Spinal cord (tissue), 10 donors: ENCODE measurements around the gene TRIOBP. TPM values are rescaled to one million over a fixed set of nuclear protein-coding genes. Genes with fewer than 3 reads are reported as not detected.
"Not testable (repeated sequence)": the region's sequence is repeated elsewhere in the genome, so short reads cannot be mapped to it uniquely, and the experiment has no call there.

Experiments
- DNase-seq, 6 donors: peaks; one replicate each; pipeline versions ENCODE4 v3.0.0 to v3.0.0-alpha.2; 2013 to 2015; ENCODE audit warnings: low spot score in 6 of 6, low read depth in 4 of 6
- H3K27ac ChIP-seq: one replicate; pipeline ENCODE4 v1.5.1; 2013; ENCODE audit warnings: low read depth, low read length, control low read depth
- H3K27me3 ChIP-seq: one replicate; pipeline ENCODE4 v1.6.1; 2013; ENCODE audit warnings: low read length; ENCODE audit not compliant: control insufficient read depth, insufficient read depth
- H3K36me3 ChIP-seq: one replicate; pipeline ENCODE4 v1.6.1; 2013; ENCODE audit warnings: low read length; ENCODE audit not compliant: control insufficient read depth, insufficient read depth
- H3K4me1 ChIP-seq: one replicate; pipeline ENCODE4 v1.6.1; 2013; ENCODE audit warnings: low read length; ENCODE audit not compliant: control insufficient read depth, insufficient read depth
- H3K4me3 ChIP-seq: one replicate; pipeline ENCODE4 v1.5.1; 2013; ENCODE audit warnings: low read depth, low read length, control low read depth
- H3K9me3 ChIP-seq: one replicate; pipeline ENCODE4 v1.6.1; 2013; ENCODE audit warnings: low read length; ENCODE audit not compliant: control insufficient read depth, insufficient read depth
- WGBS: methylation state at CpG from one replicate; pipeline ENCODE4 v1.1.5; 2013; ENCODE audit warnings: missing lambda C conversion rate; ENCODE audit not compliant: insufficient coverage; 5-methylcytosine and 5-hydroxymethylcytosine counted together
- polyA plus RNA-seq, 2 donors: library from polyadenylated mRNA; unstranded; fragments of 120-200 nt; gene quantifications; one replicate each; pipeline ENCODE4 v1.2.1, GENCODE V29; 2013; ENCODE audit not compliant: insufficient read length in 2 of 2
- total RNA-seq, 2 donors: library from RNA; depleted of rRNA in 1 of 2; stranded (reverse); fragments of 120-200 nt in 1 of 2; fragments of >200 nt in 1 of 2; gene quantifications; one replicate each; pipeline versions ENCODE4 v1.2.3 to v1.2.4, GENCODE V29; 2013 to 2014
- donor health status: healthy.

Gene TRIOBP
- total and polyA plus RNA-seq, 4 donors = 32.3 to 72.9 (median 55.8) TPM

DNA sequence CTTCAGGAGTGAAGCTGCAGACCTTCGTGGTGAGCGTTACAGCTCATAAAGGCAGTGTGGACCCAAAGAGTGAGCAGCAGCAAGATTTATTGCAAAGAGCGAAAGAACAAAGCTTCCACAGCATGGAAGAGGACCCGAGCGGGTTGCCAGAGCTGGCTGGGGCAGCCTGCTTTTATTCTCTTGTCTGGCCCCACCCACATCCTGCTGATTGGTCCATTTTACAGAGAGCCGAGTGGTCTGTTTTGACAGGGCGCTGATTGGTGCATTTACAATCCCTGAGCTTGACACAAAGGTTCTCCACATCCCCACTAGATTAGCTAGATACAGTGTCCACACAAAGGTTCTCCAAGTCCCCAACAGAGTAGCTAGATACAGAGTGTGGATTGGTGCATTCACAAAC lies 20.4 kb downstream of the TRIOBP start:
- not testable (repeated sequence) for H3K4me3 ChIP-seq, H3K27ac ChIP-seq, H3K4me1 ChIP-seq, DNase-seq, H3K27me3 ChIP-seq, H3K9me3 ChIP-seq
- peaks cover 52% of the 10 kb centered on the region for H3K36me3 ChIP-seq
- 18% methylated on average over 4 of the region's 7 CpGs for WGBS

DNA sequence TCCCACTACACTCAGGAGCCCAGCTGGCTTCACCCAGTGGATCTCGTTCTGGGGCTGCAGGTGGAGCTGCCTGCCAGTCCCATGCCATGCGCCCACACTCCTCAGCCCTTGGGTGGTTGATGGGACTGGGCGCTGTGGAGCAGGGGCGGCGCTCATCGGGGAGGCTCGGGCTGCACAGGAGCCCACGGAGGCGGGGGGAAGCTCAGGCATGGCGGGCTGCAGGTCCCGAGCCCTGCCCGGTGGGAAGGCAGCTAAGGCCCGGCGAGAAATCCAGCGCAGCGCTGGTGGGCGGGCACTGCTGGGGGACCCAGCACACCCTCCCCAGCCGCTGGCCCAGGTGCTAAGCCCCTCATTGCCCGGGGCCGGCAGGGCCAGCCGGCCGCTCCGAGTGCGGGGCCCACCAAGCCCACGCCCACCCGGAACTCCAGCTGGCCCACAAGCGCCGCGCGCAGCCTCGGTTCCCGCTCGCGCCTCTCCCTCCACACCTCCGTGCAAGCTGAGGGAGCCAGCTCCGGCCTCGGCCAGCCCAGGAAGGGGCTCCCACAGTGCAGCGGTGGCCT lies 21.0 kb downstream of the TRIOBP start:
- H3K9me3 ChIP-seq, H3K27me3 ChIP-seq, H3K4me1 ChIP-seq, H3K4me3 ChIP-seq, H3K27ac ChIP-seq, DNase-seq: not testable (repeated sequence)
- H3K36me3 ChIP-seq = peaks cover 52% of the 10 kb centered on the region
- 93% methylated on average over 38 of the region's 38 CpGs for WGBS

DNA sequence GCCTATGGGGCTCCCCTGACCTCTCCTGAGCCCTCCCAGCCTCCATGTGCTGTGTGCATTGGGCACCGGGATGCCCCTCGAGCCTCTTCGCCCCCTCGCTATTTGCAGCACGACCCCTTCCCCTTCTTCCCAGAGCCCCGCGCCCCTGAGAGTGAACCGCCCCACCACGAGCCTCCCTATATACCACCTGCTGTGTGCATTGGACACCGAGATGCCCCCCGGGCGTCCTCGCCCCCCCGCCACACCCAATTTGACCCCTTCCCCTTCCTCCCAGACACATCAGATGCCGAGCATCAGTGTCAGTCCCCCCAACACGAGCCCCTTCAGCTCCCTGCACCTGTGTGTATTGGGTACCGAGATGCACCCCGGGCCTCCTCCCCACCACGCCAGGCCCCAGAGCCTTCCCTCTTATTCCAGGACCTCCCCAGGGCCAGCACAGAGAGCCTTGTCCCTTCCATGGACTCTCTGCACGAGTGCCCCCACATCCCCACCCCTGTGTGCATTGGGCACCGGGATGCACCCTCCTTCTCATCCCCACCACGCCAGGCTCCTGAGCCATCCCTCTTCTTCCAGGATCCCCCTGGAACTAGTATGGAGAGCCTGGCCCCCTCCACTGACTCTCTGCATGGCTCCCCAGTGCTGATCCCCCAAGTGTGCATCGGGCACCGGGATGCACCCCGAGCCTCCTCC lies 28.8 kb downstream of the TRIOBP start:
- no peaks in the 10 kb centered on the region for H3K4me1 ChIP-seq
- peaks cover 45% of the 10 kb centered on the region for H3K36me3 ChIP-seq
- H3K4me3 ChIP-seq = no peak overlapping the region
- no peaks in the 10 kb centered on the region for H3K9me3 ChIP-seq
- no peak for DNase-seq
- 90% methylated on average over 19 of the region's 25 CpGs for WGBS
- H3K27me3 ChIP-seq = no peaks in the 10 kb centered on the region
- no peak overlapping the region for H3K27ac ChIP-seq

DNA sequence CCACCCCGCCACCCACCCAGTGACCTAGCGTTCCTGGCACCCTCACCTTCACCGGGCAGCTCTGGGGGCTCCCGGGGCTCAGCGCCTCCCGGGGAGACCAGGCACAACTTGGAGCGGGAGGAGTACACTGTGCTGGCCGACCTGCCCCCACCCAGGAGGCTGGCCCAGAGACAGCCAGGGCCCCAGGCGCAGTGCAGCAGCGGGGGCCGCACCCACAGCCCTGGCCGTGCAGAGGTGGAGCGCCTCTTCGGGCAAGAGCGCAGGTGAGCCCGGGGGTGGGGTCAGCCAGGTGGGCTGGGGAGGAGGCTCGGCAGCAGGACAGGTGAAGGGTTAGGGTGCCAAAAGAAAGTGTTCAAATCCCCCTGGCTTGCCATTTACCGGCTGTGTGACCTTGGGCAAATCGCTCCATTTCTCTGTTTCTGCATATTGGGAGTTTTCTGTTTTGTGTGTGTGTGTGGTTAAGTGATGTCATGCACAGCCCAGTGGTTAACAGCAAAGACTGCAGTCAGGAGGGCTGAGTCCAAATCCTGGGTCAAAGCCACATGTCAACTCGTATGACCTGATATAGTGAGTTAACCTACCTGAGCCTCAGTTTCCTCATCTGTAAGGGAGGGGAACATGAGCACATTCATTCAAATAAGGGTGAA lies 29.5 kb downstream of the TRIOBP start:
- WGBS = 90% methylated on average over 20 of the region's 20 CpGs
- H3K4me1 ChIP-seq = no peaks in the 10 kb centered on the region
- H3K9me3 ChIP-seq = no peaks in the 10 kb centered on the region
- no peak for DNase-seq
- no peak overlapping the region for H3K4me3 ChIP-seq
- H3K27me3 ChIP-seq = no peaks in the 10 kb centered on the region
- H3K27ac ChIP-seq = no peak overlapping the region
- peaks cover 41% of the 10 kb centered on the region for H3K36me3 ChIP-seq

DNA sequence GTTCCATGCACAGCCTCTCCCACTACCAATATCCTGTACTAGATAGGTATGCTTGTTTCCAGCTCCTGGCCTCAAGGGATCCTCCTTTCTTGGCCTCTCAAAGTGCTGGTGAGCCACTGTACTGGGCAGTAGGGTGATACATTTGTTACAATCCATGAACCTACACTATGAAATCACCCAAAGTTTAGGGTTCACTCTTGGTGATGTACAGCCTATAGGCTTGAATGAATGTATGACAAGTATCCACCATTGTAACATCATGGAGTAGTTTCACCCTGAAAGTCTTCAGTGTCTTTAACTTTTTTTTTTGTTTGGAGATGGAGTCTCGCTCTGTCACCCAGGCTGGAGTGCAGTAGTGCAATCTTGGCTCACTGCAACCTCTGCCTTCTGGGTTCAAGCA lies 31.8 kb downstream of the TRIOBP start:
- Histone ChIP-seq H3K27me3 (no peaks in the 10 kb centered on the region), H3K4me1 (no peaks in the 10 kb centered on the region), H3K27ac (no peak overlapping the region), H3K36me3 (peaks cover 40% of the 10 kb centered on the region), H3K4me3 (no peak overlapping the region), H3K9me3 (no peaks in the 10 kb centered on the region)
- no peak for DNase-seq
- 100% methylated on average over 1 of the region's 1 CpG for WGBS

DNA sequence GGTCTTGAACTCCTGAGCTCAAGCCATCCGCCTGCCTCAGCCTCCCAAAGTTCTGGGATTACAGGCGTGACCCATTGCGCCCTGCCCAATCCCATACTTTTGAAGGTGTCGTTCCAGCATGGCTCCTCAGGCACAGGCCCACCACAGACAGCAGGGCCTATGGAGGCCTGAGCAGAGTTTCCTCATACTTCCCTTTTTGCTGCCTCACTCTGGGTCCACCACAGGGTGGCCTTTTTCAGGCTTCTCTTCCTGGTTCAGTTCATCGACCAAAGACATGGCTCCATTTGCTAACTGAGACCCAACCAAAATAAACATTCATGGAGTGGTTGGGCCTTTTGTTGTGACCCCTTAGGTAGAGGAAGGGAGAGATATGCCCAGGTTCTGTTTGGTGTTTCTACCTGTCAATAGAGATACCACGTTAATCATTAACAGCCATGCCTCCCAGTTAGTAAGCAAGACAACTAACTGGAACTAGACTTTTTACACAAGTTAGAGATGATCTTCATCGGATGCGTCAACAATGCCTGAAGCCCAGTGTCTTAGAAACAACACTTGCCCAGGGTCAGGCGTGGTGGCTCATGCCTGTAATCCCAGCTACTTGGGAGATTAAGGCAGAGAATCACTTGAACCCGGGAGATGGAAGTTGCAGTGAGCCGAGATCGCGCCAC lies 35.1 kb downstream of the TRIOBP start:
- Histone ChIP-seq H3K9me3 (no peaks in the 10 kb centered on the region), H3K4me1 (peaks cover 10% of the 10 kb centered on the region), H3K27me3 (no peaks in the 10 kb centered on the region), H3K36me3 (peaks cover 28% of the 10 kb centered on the region), H3K4me3 (no peak overlapping the region), H3K27ac (no peak overlapping the region)
- no peak for DNase-seq
- 98% methylated on average over 8 of the region's 13 CpGs for WGBS

DNA sequence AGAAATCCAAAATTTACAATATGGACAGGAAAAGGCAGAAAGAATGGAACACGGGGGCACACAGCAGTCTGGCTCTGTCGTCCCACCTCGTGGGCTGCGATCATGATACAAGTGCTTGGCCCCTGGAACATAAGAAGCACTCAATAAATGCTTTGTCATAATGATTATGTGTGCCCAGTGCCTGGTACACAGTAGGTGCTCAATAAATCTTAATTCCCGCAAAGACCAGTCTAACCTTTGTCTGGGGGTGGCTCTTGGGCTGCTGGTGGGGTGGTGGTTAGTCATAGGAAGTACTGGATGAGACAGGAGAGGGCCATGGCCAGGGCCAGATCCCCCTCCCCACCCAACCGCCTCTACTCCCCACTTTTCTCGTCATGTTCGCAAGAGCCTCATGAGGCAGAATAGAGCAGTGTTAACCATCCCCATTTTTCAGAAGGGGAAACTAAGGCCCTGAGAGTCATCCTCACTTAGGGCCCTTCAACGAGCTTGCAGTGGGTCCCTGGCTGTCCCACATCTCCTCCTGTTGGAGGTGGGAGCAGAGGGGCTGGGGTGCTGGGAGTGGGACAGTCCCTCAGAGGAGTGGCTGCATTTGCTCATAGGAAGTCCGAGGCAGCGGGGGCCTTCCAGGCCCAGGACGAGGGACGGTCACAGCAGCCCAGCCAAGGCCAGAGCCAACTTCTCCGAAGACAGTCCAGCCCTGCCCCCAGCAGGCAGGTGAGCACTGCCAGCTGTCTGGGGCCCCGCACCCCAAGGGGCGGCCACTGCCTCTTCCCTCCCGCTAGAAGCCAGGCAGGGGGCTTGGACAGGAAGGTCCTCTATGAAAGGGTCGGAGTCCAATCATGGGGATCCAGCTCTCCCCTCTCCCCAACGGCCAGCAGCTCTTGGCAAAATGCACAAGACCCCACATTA lies 36.1 kb downstream of the TRIOBP start:
- peaks cover 10% of the 10 kb centered on the region for H3K4me1 ChIP-seq
- 80% methylated on average over 17 of the region's 19 CpGs for WGBS
- H3K36me3 ChIP-seq = peaks cover 28% of the 10 kb centered on the region
- DNase-seq = no peak
- no peak overlapping the region for H3K4me3 ChIP-seq
- no peaks in the 10 kb centered on the region for H3K9me3 ChIP-seq
- H3K27ac ChIP-seq = peak overlapping the region; percentile 15
- H3K27me3 ChIP-seq = no peaks in the 10 kb centered on the region

DNA sequence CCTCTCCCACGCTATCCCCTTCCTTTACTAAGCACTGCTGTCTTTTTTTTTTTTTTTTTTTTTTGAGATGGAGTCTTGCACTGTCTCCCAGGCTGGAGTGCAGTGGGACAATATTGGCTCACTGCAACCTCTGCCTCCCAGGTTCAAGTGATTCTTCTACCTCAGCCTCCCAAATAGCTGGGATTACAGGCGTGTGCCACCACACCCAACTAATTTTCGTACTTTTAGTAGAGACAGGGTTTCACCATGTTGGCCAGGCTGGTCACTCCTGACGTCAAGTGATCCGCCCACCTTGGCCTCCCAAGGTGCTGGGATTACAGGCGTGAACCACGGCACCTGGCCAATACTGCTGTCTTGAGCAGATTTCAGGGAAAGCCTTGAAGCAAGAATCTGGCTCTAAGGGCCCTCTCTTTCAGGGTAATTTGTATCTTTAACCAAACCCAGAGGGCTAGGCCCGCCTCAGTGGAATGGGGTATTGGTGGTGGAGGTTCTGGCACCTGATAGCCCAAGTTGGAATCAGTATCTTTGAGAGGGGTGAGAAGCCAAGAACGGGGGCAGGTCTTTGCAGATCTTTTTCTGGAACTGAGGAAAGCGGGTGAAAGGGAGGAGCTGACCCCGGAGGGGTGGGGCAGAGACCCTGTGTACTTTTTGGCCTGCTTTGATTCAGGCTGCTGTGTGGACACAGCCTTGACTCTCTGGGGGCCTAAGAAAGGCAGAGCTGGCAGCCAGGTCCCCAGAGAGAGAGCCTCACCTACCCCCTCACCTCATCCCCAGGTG lies 37.0 kb downstream of the TRIOBP start:
- 84% methylated on average over 10 of the region's 11 CpGs for WGBS
- H3K36me3 ChIP-seq = peaks cover 28% of the 10 kb centered on the region
- no peak overlapping the region for H3K4me3 ChIP-seq
- no peaks in the 10 kb centered on the region for H3K27me3 ChIP-seq
- H3K4me1 ChIP-seq = peaks cover 11% of the 10 kb centered on the region
- H3K27ac ChIP-seq = no peak overlapping the region
- no peak for DNase-seq
- H3K9me3 ChIP-seq = no peaks in the 10 kb centered on the region

DNA sequence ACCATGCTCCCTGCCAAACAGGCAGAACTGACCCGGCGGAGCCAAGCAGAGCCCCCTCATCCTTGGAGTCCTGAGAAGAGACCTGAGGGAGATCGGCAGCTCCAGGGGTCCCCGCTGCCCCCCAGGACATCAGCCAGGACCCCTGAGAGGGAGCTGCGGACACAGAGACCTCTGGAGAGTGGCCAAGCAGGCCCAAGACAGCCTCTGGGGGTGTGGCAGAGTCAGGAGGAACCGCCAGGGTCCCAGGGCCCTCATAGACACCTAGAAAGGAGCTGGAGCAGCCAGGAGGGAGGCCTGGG lies 37.5 kb downstream of the TRIOBP start:
- Histone ChIP-seq H3K4me1 (peaks cover 16% of the 10 kb centered on the region), H3K27ac (no peak overlapping the region), H3K9me3 (no peaks in the 10 kb centered on the region), H3K36me3 (peaks cover 29% of the 10 kb centered on the region), H3K4me3 (no peak overlapping the region), H3K27me3 (no peaks in the 10 kb centered on the region)
- WGBS = 82% methylated on average over 6 of the region's 6 CpGs
- no peak for DNase-seq
